ENCODE results near the gene LCP2.

DNA sequence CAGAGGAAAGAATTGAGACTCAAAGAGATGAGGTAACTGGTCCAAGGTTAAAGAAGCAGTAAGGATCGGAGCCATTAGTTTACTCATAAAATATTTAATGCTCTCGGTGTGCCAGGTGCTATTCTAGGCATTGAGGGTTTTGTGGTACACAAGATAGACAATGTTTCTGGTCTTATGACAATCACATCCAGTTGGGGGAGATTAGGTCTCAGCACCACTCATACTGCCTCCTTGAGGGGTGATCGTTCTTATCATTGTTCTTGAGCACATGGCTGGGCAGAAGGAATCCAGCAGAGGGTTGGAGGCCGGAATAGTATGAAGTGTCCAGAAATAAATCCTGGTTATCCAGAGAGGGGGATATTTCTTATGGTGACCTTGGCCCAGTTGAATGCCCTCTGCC lies 40.7 kb upstream of the LCP2 start:
- TF ChIP-seq, protein P1, sequence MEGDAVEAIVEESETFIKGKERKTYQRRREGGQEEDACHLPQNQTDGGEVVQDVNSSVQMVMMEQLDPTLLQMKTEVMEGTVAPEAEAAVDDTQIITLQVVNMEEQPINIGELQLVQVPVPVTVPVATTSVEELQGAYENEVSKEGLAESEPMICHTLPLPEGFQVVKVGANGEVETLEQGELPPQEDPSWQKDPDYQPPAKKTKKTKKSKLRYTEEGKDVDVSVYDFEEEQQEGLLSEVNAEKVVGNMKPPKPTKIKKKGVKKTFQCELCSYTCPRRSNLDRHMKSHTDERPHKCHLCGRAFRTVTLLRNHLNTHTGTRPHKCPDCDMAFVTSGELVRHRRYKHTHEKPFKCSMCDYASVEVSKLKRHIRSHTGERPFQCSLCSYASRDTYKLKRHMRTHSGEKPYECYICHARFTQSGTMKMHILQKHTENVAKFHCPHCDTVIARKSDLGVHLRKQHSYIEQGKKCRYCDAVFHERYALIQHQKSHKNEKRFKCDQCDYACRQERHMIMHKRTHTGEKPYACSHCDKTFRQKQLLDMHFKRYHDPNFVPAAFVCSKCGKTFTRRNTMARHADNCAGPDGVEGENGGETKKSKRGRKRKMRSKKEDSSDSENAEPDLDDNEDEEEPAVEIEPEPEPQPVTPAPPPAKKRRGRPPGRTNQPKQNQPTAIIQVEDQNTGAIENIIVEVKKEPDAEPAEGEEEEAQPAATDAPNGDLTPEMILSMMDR (IDR thresholded peaks at IDR 0.05): no peak
- TF ChIP-seq POLR2A (IDR thresholded peaks at IDR 0.05): no peak
- no peak for TF ChIP-seq POLR2AphosphoS5 (IDR thresholded peaks at IDR 0.05; ENCODE audit: insufficient read depth in 1 of 2, low read depth in 1 of 2)
